ENCODE measurements around the gene GRIK3.

GRIK3 gene

GRCh38 chr1:37059346-37059745, 25.0 kb upstream of the GRIK3 start:
- DNase-seq = no peak
- Mint-ChIP-seq H3K9me3 (no peaks in the 10 kb centered on the region), H3K27me3 (peaks cover 13 to 17% of the 10 kb centered on the region in 2 donors), H3K4me3 (no peak overlapping the region), H3K4me1 (no peaks in the 10 kb centered on the region), H3K27ac (no peak overlapping the region), H3K36me3 (no peaks in the 10 kb centered on the region)
- no peak for ATAC-seq (replicated peaks)

GRCh38 chr1:37058424-37058988, 24.2 kb upstream of the GRIK3 start:
- peaks cover 13 to 17% of the 10 kb centered on the region in 2 donors for H3K27me3 Mint-ChIP-seq
- no peak overlapping the region for H3K4me3 Mint-ChIP-seq
- ATAC-seq (replicated peaks) (no peak), DNase-seq (no peak)
- no peaks in the 10 kb centered on the region for H3K4me1 Mint-ChIP-seq
- H3K36me3 Mint-ChIP-seq = no peaks in the 10 kb centered on the region
- no peaks in the 10 kb centered on the region for H3K9me3 Mint-ChIP-seq
- H3K27ac Mint-ChIP-seq = no peak overlapping the region

- Mint-ChIP-seq H3K4me1 (no peaks in the 10 kb centered on the region), H3K36me3 (no peaks in the 10 kb centered on the region), H3K27ac (no peak overlapping the region), H3K9me3 (no peaks in the 10 kb centered on the region), H3K27me3 (peaks cover 17 to 22% of the 10 kb centered on the region in 2 donors), H3K4me3 (no peak overlapping the region)
- ATAC-seq (replicated peaks) (no peak), DNase-seq (no peak)
These were observed 22.0 kb upstream of the GRIK3 start for GRCh38 chr1:37056325-37056724.

- H3K4me3 Mint-ChIP-seq = no peak overlapping the region
- no peaks in the 10 kb centered on the region for H3K4me1 Mint-ChIP-seq
These were observed 21.3 kb upstream of the GRIK3 start for GRCh38 chr1:37055631-37056030.

GRCh38 chr1:37053173-37053572, 18.9 kb upstream of the GRIK3 start:
- Mint-ChIP-seq H3K9me3 (no peaks in the 10 kb centered on the region), H3K4me1 (no peaks in the 10 kb centered on the region), H3K36me3 (no peaks in the 10 kb centered on the region), H3K4me3 (no peak overlapping the region), H3K27me3 (peaks cover 8 to 17% of the 10 kb centered on the region in 2 donors), H3K27ac (no peak overlapping the region)
- DNase-seq = no peak
- no peak for ATAC-seq (replicated peaks)

More at GRCh38 chr1:37055631-37056030, 21.3 kb upstream of the GRIK3 start:
- Mint-ChIP-seq H3K27ac (no peak overlapping the region), H3K27me3 (peaks cover 10 to 15% of the 10 kb centered on the region in 2 donors), H3K9me3 (no peaks in the 10 kb centered on the region), H3K36me3 (no peaks in the 10 kb centered on the region)
- ATAC-seq (replicated peaks) (no peak), DNase-seq (no peak)

GRCh38 chr1:37052120-37052519, 17.8 kb upstream of the GRIK3 start:
- Mint-ChIP-seq H3K9me3 (no peaks in the 10 kb centered on the region), H3K4me1 (no peaks in the 10 kb centered on the region), H3K27ac (no peak overlapping the region), H3K36me3 (no peaks in the 10 kb centered on the region), H3K27me3 (peaks cover 17% of the 10 kb centered on the region in 2 donors), H3K4me3 (no peak overlapping the region)
- ATAC-seq (replicated peaks) (no peak), DNase-seq (no peak)

- Mint-ChIP-seq H3K9me3 (no peaks in the 10 kb centered on the region), H3K4me3 (no peak overlapping the region), H3K27me3 (peaks cover 17 to 20% of the 10 kb centered on the region in 2 donors), H3K36me3 (no peaks in the 10 kb centered on the region), H3K4me1 (no peaks in the 10 kb centered on the region), H3K27ac (no peak overlapping the region)
- DNase-seq (no peak), ATAC-seq (replicated peaks) (no peak)
These were observed 17.0 kb upstream of the GRIK3 start for GRCh38 chr1:37051346-37051745.

GRCh38 chr1:37047542-37047941, 13.2 kb upstream of the GRIK3 start:
- H3K4me1 Mint-ChIP-seq = no peaks in the 10 kb centered on the region
- peaks cover 29 to 38% of the 10 kb centered on the region in 2 donors for H3K27me3 Mint-ChIP-seq
- H3K4me3 Mint-ChIP-seq = no peak overlapping the region
- ATAC-seq (replicated peaks) (no peak), DNase-seq (no peak)
- H3K27ac Mint-ChIP-seq = no peak overlapping the region
- no peaks in the 10 kb centered on the region for H3K9me3 Mint-ChIP-seq
- H3K36me3 Mint-ChIP-seq = no peaks in the 10 kb centered on the region

GRCh38 chr1:37043101-37043500, 8.8 kb upstream of the GRIK3 start:
- no peak for DNase-seq
- Mint-ChIP-seq H3K4me3 (no peak overlapping the region), H3K4me1 (no peaks in the 10 kb centered on the region), H3K27ac (no peak overlapping the region), H3K27me3 (peaks cover 56 to 59% of the 10 kb centered on the region in 2 donors), H3K36me3 (no peaks in the 10 kb centered on the region), H3K9me3 (no peaks in the 10 kb centered on the region)
- no peak for ATAC-seq (replicated peaks)

- no peaks in the 10 kb centered on the region for H3K4me1 Mint-ChIP-seq
- ATAC-seq (replicated peaks) (no peak), DNase-seq (no peak)
- peaks cover 54 to 65% of the 10 kb centered on the region in 2 donors for H3K27me3 Mint-ChIP-seq
- H3K36me3 Mint-ChIP-seq = no peaks in the 10 kb centered on the region
- no peaks in the 10 kb centered on the region for H3K9me3 Mint-ChIP-seq
- H3K4me3 Mint-ChIP-seq = no peak overlapping the region
- no peak overlapping the region for H3K27ac Mint-ChIP-seq
These were observed 8.2 kb upstream of the GRIK3 start for GRCh38 chr1:37042506-37042905.

- Mint-ChIP-seq H3K4me1 (peaks cover 0 to under 1% of the 10 kb centered on the region in 2 donors), H3K4me3 (no peak overlapping the region)
These were observed 7.2 kb upstream of the GRIK3 start for GRCh38 chr1:37041483-37041882.

GRCh38 chr1:37040773-37041172, 6.5 kb upstream of the GRIK3 start:
- peaks cover 60 to 83% of the 10 kb centered on the region in 2 donors for H3K27me3 Mint-ChIP-seq
- no peak overlapping the region for H3K4me3 Mint-ChIP-seq
- ATAC-seq (replicated peaks) = no peak

More at GRCh38 chr1:37041483-37041882, 7.2 kb upstream of the GRIK3 start:
- DNase-seq (no peak), ATAC-seq (replicated peaks) (no peak)
- H3K27ac Mint-ChIP-seq = no peak overlapping the region
- H3K36me3 Mint-ChIP-seq = no peaks in the 10 kb centered on the region
- H3K9me3 Mint-ChIP-seq = no peaks in the 10 kb centered on the region
- H3K27me3 Mint-ChIP-seq = peaks cover 55 to 75% of the 10 kb centered on the region in 2 donors

GRCh38 chr1:37040261-37040660, 5.9 kb upstream of the GRIK3 start:
- ATAC-seq (replicated peaks) = no peak
- Mint-ChIP-seq H3K4me1 (peaks cover 9 to 13% of the 10 kb centered on the region in 2 donors), H3K9me3 (no peaks in the 10 kb centered on the region), H3K27me3 (peaks cover 60 to 88% of the 10 kb centered on the region in 2 donors), H3K4me3 (no peak overlapping the region), H3K36me3 (no peaks in the 10 kb centered on the region), H3K27ac (no peak overlapping the region)
- DNase-seq = no peak

More at GRCh38 chr1:37040773-37041172, 6.5 kb upstream of the GRIK3 start:
- DNase-seq = no peak
- H3K9me3 Mint-ChIP-seq = no peaks in the 10 kb centered on the region
- no peaks in the 10 kb centered on the region for H3K36me3 Mint-ChIP-seq
- no peak overlapping the region for H3K27ac Mint-ChIP-seq
- H3K4me1 Mint-ChIP-seq = peaks cover 5 to 8% of the 10 kb centered on the region in 2 donors

- DNase-seq = no peak
- ATAC-seq (replicated peaks) = no peak
- Mint-ChIP-seq H3K4me1 (peaks cover 15 to 22% of the 10 kb centered on the region in 2 donors), H3K27me3 (peaks cover 62 to 91% of the 10 kb centered on the region in 2 donors), H3K36me3 (no peaks in the 10 kb centered on the region), H3K4me3 (no peak overlapping the region), H3K9me3 (no peaks in the 10 kb centered on the region), H3K27ac (no peak overlapping the region)
These were observed 4.1 kb upstream of the GRIK3 start for GRCh38 chr1:37038227-37039093.

GRCh38 chr1:37037690-37038089, 3.4 kb upstream of the GRIK3 start:
- Mint-ChIP-seq H3K4me3 (no peak overlapping the region), H3K36me3 (no peaks in the 10 kb centered on the region), H3K4me1 (peaks cover 15 to 25% of the 10 kb centered on the region in 2 donors), H3K27me3 (peaks cover 56 to 86% of the 10 kb centered on the region in 2 donors), H3K9me3 (no peaks in the 10 kb centered on the region), H3K27ac (no peak overlapping the region)
- ATAC-seq (replicated peaks) (no peak), DNase-seq (no peak)

Measured in stimulated activated naive B cell treated with anti-CD40 and anti-IgM and Interleukin-4, amounts not matched to agents 10 μg/mL and 1 μg/mL and 100 μg/mL, for 72 hours (primary cell).